Uterus (tissue), 4 donors: ENCODE measurements around the gene HSDL2. TPM values are rescaled to one million over a fixed set of nuclear protein-coding genes. Genes with fewer than 3 reads are reported as not detected.
"Not testable (repeated sequence)": the region's sequence is repeated elsewhere in the genome, so short reads cannot be mapped to it uniquely, and the experiment has no call there.

Experiments used
- DNase-seq, 2 donors: peaks; one replicate each; pipeline ENCODE4 v3.0.0-alpha.2; 2019 to 2020
- H3K27ac ChIP-seq, 2 donors: fragments of 200-600 bp; sonication (generic); 1 replicate in 1 of 2; 2 replicates in 1 of 2; pipeline ENCODE4 v1.5.1; 2016 to 2018
- H3K27me3 ChIP-seq, 2 donors: fragments of 200-600 bp; sonication (generic); one replicate each; pipeline ENCODE4 v1.5.1; 2018 to 2019; ENCODE audit warnings: control low read depth in 1 of 2
- H3K36me3 ChIP-seq, 2 donors: fragments of 200-600 bp; sonication (generic); one replicate each; pipeline ENCODE4 v1.5.1; 2019; ENCODE audit warnings: control low read depth in 1 of 2
- H3K4me1 ChIP-seq, 2 donors: fragments of 200-600 bp; sonication (generic); one replicate each; pipeline ENCODE4 v1.5.1; 2018 to 2019; ENCODE audit warnings: control low read depth in 1 of 2
- H3K4me3 ChIP-seq, 2 donors: fragments of 200-600 bp; sonication (generic); 1 replicate in 1 of 2; 2 replicates in 1 of 2; pipeline ENCODE4 v1.5.1; 2018 to 2019; ENCODE audit warnings: mild to moderate bottlenecking in 1 of 2
- H3K9me3 ChIP-seq, 2 donors: fragments of 200-600 bp; sonication (generic); one replicate each; pipeline ENCODE4 v1.5.1; 2019; ENCODE audit warnings: control low read depth in 1 of 2
- CTCF ChIP-seq, 4 experiments: fragments of 200-600 bp in 2 of 4; fragments of 450-650 bp in 2 of 4; sonication (generic) in 2 of 4; IDR thresholded peaks; one replicate each; pipeline ENCODE4 v1.5.1; 2016 to 2019; ENCODE audit warnings: antibody characterized with exemption in 4 of 4, mild to moderate bottlenecking in 2 of 4, moderate library complexity in 1 of 4
- POLR2A ChIP-seq, 2 donors: fragments of 450-650 bp; IDR thresholded peaks; one replicate each; pipeline ENCODE4 v1.6.1; 2016; ENCODE audit warnings: antibody characterized with exemption in 2 of 2, mild to moderate bottlenecking in 1 of 2, moderate library complexity in 1 of 2
- intact Hi-C: fragments of 100-400 bp; cut with DNase I; formaldehyde crosslinking; loops from one replicate; pipeline ENCODE4 v1.15.1; 2023; ENCODE audit warnings: low total_unique reads
- total RNA-seq, 4 donors: library from RNA; depleted of rRNA in 3 of 4; stranded (reverse); fragments of >200 nt in 3 of 4; gene quantifications; one replicate each; pipeline versions ENCODE4 v1.1.0 to v1.2.4, GENCODE V29; 2014 to 2023
- donor health status: DM: yes; HTN: yes; CAD: no.

Gene HSDL2
- total RNA-seq, 4 donors from 2014 or later, result 12.6 to 55.1 (median 39.1) TPM

- Histone ChIP-seq H3K9me3 (no peaks in the 10 kb centered on the region), H3K4me1 (no peaks in the 10 kb centered on the region), H3K27ac (no peak overlapping the region), H3K27me3 (no peaks in the 10 kb centered on the region), H3K4me3 (no peak overlapping the region), H3K36me3 (no peaks in the 10 kb centered on the region)
- intact Hi-C loops, result no loop called here
- TF ChIP-seq CTCF (IDR thresholded peaks at IDR 0.05), result no peak
- no peak for TF ChIP-seq POLR2A (IDR thresholded peaks at IDR 0.05)
- DNase-seq, result no peak
These were observed 13.3 kb upstream of the HSDL2 start for GRCh38 chr9:112366591-112366990.

GRCh38 chr9:112367465-112367864 is 12.4 kb upstream of the HSDL2 start:
- H3K9me3 ChIP-seq, result no peaks in the 10 kb centered on the region
- no peak overlapping the region for H3K4me3 ChIP-seq
- TF ChIP-seq CTCF (IDR thresholded peaks at IDR 0.05), result no peak
- no peak for TF ChIP-seq POLR2A (IDR thresholded peaks at IDR 0.05)
- intact Hi-C loops, result no loop called here
- no peaks in the 10 kb centered on the region for H3K27me3 ChIP-seq
- DNase-seq, result no peak
- no peaks in the 10 kb centered on the region for H3K4me1 ChIP-seq
- no peaks in the 10 kb centered on the region for H3K36me3 ChIP-seq
- no peak overlapping the region for H3K27ac ChIP-seq

GRCh38 chr9:112369817-112370216 is 10.1 kb upstream of the HSDL2 start:
- Histone ChIP-seq H3K27ac (no peak overlapping the region), H3K4me1 (no peaks in the 10 kb centered on the region), H3K9me3 (no peaks in the 10 kb centered on the region), H3K36me3 (no peaks in the 10 kb centered on the region), H3K27me3 (no peaks in the 10 kb centered on the region), H3K4me3 (no peak overlapping the region)
- intact Hi-C loops, result no loop called here
- no peak for TF ChIP-seq CTCF (IDR thresholded peaks at IDR 0.05)
- no peak for TF ChIP-seq POLR2A (IDR thresholded peaks at IDR 0.05)
- no peak for DNase-seq

- H3K9me3 ChIP-seq, result no peaks in the 10 kb centered on the region
- H3K36me3 ChIP-seq, result no peaks in the 10 kb centered on the region
- no peaks in the 10 kb centered on the region for H3K27me3 ChIP-seq
- no peaks in the 10 kb centered on the region for H3K4me1 ChIP-seq
- no peak overlapping the region for H3K27ac ChIP-seq
- TF ChIP-seq CTCF (IDR thresholded peaks at IDR 0.05), result no peak
- no peak for TF ChIP-seq POLR2A (IDR thresholded peaks at IDR 0.05)
- DNase-seq, result no peak
- no peak overlapping the region for H3K4me3 ChIP-seq
- intact Hi-C loops, result no loop called here
These were observed 8.8 kb upstream of the HSDL2 start for GRCh38 chr9:112371060-112371459.

GRCh38 chr9:112373666-112374065 is 6.2 kb upstream of the HSDL2 start:
- H3K36me3 ChIP-seq, H3K4me1 ChIP-seq, H3K9me3 ChIP-seq, H3K4me3 ChIP-seq, H3K27me3 ChIP-seq, intact Hi-C loops, DNase-seq, H3K27ac ChIP-seq: not testable (repeated sequence)

- H3K4me1 ChIP-seq, DNase-seq, intact Hi-C loops, H3K27ac ChIP-seq, H3K4me3 ChIP-seq, H3K36me3 ChIP-seq, H3K27me3 ChIP-seq, H3K9me3 ChIP-seq: not testable (repeated sequence)
These were observed 5.7 kb upstream of the HSDL2 start for GRCh38 chr9:112374232-112374631.
